ENCODE data around the gene TUFT1.
"Not testable (repeated sequence)": the region's sequence is repeated elsewhere in the genome, so short reads cannot be mapped to it uniquely, and the experiment has no call there.

TUFT1 gene

GRCh38 chr1:151618996-151619395 lies 78.9 kb downstream of the TUFT1 start:
- DNase-seq, result not testable (repeated sequence)

- DNase-seq, result no peak
Observed at GRCh38 chr1:151619489-151620093, 79.5 kb downstream of the TUFT1 start.

- DNase-seq, result no peak
Observed at GRCh38 chr1:151620286-151620685, 80.2 kb downstream of the TUFT1 start.

GRCh38 chr1:151621351-151621750 lies 81.2 kb downstream of the TUFT1 start:
- DNase-seq, result no peak

- DNase-seq, result no peak
Observed at GRCh38 chr1:151624783-151625182, 84.7 kb downstream of the TUFT1 start.

- DNase-seq, result no peak
Observed at GRCh38 chr1:151626740-151627334, 86.7 kb downstream of the TUFT1 start.

- no peak for DNase-seq
Observed at GRCh38 chr1:151629278-151629677, 89.2 kb downstream of the TUFT1 start.
